Measurements from ENCODE around the gene LRRC51.
"Not testable (repeated sequence)": the region's sequence is repeated elsewhere in the genome, so short reads cannot be mapped to it uniquely, and the experiment has no call there.

LRRC51 gene

GRCh38 chr11:72141066-72141465 is 60.4 kb downstream of the LRRC51 start:
- DNase-seq: peak; percentile 58

GRCh38 chr11:72142086-72142485 is 61.4 kb downstream of the LRRC51 start:
- DNase-seq: not testable (repeated sequence)

GRCh38 chr11:72142543-72142942 is 61.9 kb downstream of the LRRC51 start:
- not testable (repeated sequence) for DNase-seq

DNA sequence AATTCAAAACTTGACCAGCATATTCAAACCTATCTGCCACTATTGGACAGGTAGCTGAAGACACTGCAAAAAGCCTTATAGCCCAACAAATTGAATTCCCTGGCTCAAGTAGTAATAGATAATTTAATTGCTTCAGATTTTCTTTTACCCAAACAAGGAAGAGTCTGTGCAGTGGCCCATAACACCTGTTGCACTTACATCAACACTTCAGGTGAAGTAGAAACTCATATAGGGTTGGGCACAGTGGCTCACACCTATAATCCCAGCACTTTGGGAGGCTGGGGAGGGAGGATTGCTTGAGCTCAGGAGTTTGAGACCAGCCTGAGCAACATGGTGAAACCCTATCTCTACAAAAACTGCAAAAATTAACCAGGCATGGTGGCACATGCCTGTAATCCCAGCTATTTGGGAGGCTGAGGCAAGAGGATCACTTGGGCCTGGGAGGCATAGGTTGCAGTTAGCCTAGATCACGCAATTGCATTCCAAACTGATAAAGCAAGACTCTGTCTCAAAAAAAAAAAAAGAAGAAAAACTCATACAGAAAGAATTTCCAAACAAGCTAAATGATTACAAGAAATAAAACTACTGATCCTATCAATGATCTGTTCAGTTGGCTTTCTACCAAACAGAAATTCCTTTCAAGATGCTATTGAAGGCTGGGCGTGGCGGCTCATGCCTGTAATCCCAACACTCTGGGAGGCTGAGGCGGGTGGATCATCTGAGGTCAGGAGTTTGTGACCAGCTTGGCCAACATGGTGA is 64.3 kb downstream of the LRRC51 start:
- peak; percentile 73 for DNase-seq

All from T1000 (cell line).